Measurements from ENCODE around the gene COP1. TPM values are rescaled to one million over a fixed set of nuclear protein-coding genes. Genes with fewer than 3 reads are reported as not detected.

COP1 gene
- total and polyA plus RNA-seq, 2 of the 4 experiments (the other 2 are of a cell fraction): 17.8 to 35.0 TPM

- dilution Hi-C loops (cut with HindIII; ENCODE audit: low sequenced_read_pairs, unreplicated experiment) (no loop called here), in situ Hi-C loops (cut with MboI; ENCODE audit: low sequenced_read_pairs) (no loop called here), intact Hi-C loops (cut with micrococcal nuclease) (no loop called here)
- Histone ChIP-seq H3K9me1 (ENCODE audit: insufficient read depth, low read length) (peaks cover 3% of the 10 kb centered on the region; the same call in 1 of the 2 replicates), H3K9ac (ENCODE audit: low read depth, low read length) (no peak overlapping the region), H2BK20ac (ENCODE audit: low read depth, low read length) (no peak overlapping the region), H4K8ac (ENCODE audit: low read depth in 2 of 2, low read length in 2 of 2) (no peak overlapping the region), H3K4me1 (ENCODE audit: control insufficient read depth, insufficient read depth, low read length) (peaks cover 3% of the 10 kb centered on the region; the same call in 1 of the 2 replicates), H2BK5ac (ENCODE audit: low read depth, low read length, poor library complexity, severe bottlenecking) (no peak overlapping the region), H3K27me3 (ENCODE audit: control insufficient read depth, insufficient read depth, low read length) (no peaks in the 10 kb centered on the region), H2AK9ac (replicated peaks; ENCODE audit: low read depth, low read length, poor library complexity) (no peak overlapping the region), H3K56ac (ENCODE audit: extremely low read depth, insufficient read depth, low read length) (no peak overlapping the region), H4K91ac (ENCODE audit: insufficient read depth, low read depth, low read length) (no peak overlapping the region), H4K5ac (ENCODE audit: low read depth, low read length) (no peak overlapping the region), H3K14ac (replicated peaks; ENCODE audit: low read depth, low read length) (no peak overlapping the region), H3K4me3 (ENCODE audit: insufficient read depth, low read depth, low read length) (no peak overlapping the region), H2AFZ (replicated peaks; ENCODE audit: low read length, poor library complexity) (no peak overlapping the region), H3K36me3 (ENCODE audit: control insufficient read depth, insufficient read depth, low read length) (no peaks in the 10 kb centered on the region), H2BK120ac (ENCODE audit: low read depth, low read length) (no peak overlapping the region), H3K79me1 (ENCODE audit: low read depth in 1 of 2, low read length in 2 of 2) (peaks cover 8 to 23% of the 10 kb centered on the region in 2 experiments; a peak in 3 of 4 replicates), H3K9me3 (ENCODE audit: control insufficient read depth, insufficient read depth, low read length) (no peaks in the 10 kb centered on the region), H3K4ac (ENCODE audit: low read depth, low read length) (no peak overlapping the region), H2BK15ac (ENCODE audit: low read depth, low read length) (no peak overlapping the region), H3K4me2 (ENCODE audit: low read depth, low read length) (no peak overlapping the region; the same call in 1 of the 2 replicates), H3K27ac (ENCODE audit: insufficient read depth, low read length) (no peak overlapping the region), H3K23ac (ENCODE audit: low read depth, low read length) (no peak overlapping the region), H2AK5ac (ENCODE audit: low read depth, low read length) (no peak overlapping the region), H3K18ac (ENCODE audit: low read depth, low read length) (no peak overlapping the region), H4K20me1 (ENCODE audit: insufficient read depth, low read length) (peaks cover 55% of the 10 kb centered on the region)
- TF ChIP-seq NFE2L2 (IDR thresholded peaks at IDR 0.05; ENCODE audit: low read depth, low read length) (no peak), MAZ (IDR thresholded peaks at IDR 0.05; ENCODE audit: borderline replicate concordance, low read depth, low read length) (no peak), POLR2A (IDR thresholded peaks at IDR 0.05; ENCODE audit: low read depth, low read length) (no peak), CHD1 (IDR thresholded peaks at IDR 0.05; ENCODE audit: low read depth, low read length) (no peak), USF2 (IDR thresholded peaks at IDR 0.05; ENCODE audit: low read depth, low read length) (no peak), SMC3 (IDR thresholded peaks at IDR 0.05; ENCODE audit: low read depth, low read length) (no peak), CTCF (conservative IDR thresholded peaks at IDR 0.05; ENCODE audit: low read depth, low read length) (no peak), ELK1 (IDR thresholded peaks at IDR 0.05; ENCODE audit: borderline replicate concordance, low read depth, low read length) (no peak), MXI1 (IDR thresholded peaks at IDR 0.05; ENCODE audit: borderline replicate concordance, low read depth, low read length) (no peak)
- ChIA-PET POLR2A (ENCODE audit: unreplicated experiment) (no interaction called here), CTCF (no interaction called here)
- BruUV-seq (replicated peaks): no TSS peak
- ATAC-seq (ENCODE audit: low read depth): no peak
- no peak for DNase-seq
- 40% methylated on average over 1 of the region's 4 CpGs; no CpG with 5 or more reads in 1 of the 2 experiments for WGBS, 2 experiments (ENCODE audit: extremely low coverage in 2 of 2, insufficient read length in 1 of 2)
These were observed 3.4 kb downstream of the COP1 start for GRCh38 chr1:176203735-176204134.

All from IMR-90 (cell line).